A549 (cell line): ENCODE results near the gene LMAN1L.

Experiments used
- CBX2 ChIP-seq: fragments of 200-600 bp; sonication (generic); IDR thresholded peaks from 2 replicates; pipeline ENCODE4 v1.6.1; 2016; ENCODE audit warnings: low read depth, mild to moderate bottlenecking, borderline replicate concordance
- CTCF ChIP-seq: fragments of >200 bp; sonication (Bioruptor Twin); formaldehyde crosslinking; IDR thresholded peaks from 3 replicates; pipeline ENCODE4 v1.5.1; 2016
- KDM1A ChIP-seq: fragments of 200-600 bp; sonication (generic); IDR thresholded peaks from 2 replicates; pipeline ENCODE4 v1.6.1; 2016; ENCODE audit warnings: low read depth, mild to moderate bottlenecking
- MAFK ChIP-seq: fragments of 450-650 bp; IDR thresholded peaks from 2 replicates; pipeline ENCODE4 v1.6.1; 2014; ENCODE audit not compliant: partially characterized antibody
- POLR2A ChIP-seq: IDR thresholded peaks from 2 replicates; pipeline ENCODE4 v1.6.1; 2012; ENCODE audit warnings: mild to moderate bottlenecking, low read length
- REST ChIP-seq: fragments of 200-600 bp; sonication (generic); IDR thresholded peaks from 2 replicates; pipeline ENCODE4 v1.6.1; 2016; ENCODE audit warnings: antibody characterized with exemption, mild to moderate bottlenecking, moderate library complexity
- RFX5 ChIP-seq: fragments of 450-650 bp; IDR thresholded peaks from 2 replicates; pipeline ENCODE4 v1.7.1; 2014; ENCODE audit warnings: antibody characterized with exemption, mild to moderate bottlenecking, moderate library complexity
- SMC3 ChIP-seq: fragments of >200 bp; sonication (Bioruptor Twin); formaldehyde crosslinking; IDR thresholded peaks from 3 replicates; pipeline ENCODE4 v1.6.1; 2018; ENCODE audit warnings: inconsistent platforms

GRCh38 chr15:74850393-74850792 lies 37.8 kb downstream of the LMAN1L start:
- TF ChIP-seq REST (no peak), SMC3 (no peak), POLR2A (no peak), CTCF (no peak), KDM1A (no peak), RFX5 (no peak), MAFK (no peak), CBX2 (no peak)
